Left lung (tissue), 14 donors: ENCODE data around the gene NRBF2. TPM values are rescaled to one million over a fixed set of nuclear protein-coding genes. Genes with fewer than 3 reads are reported as not detected.
"Not testable (repeated sequence)": the region's sequence is repeated elsewhere in the genome, so short reads cannot be mapped to it uniquely, and the experiment has no call there.

Experiments used
- ATAC-seq: fragments of 200-7000 bp; cut with Tn5 transposase; one replicate; pipeline ENCODE4 v1.9.1; 2020; ENCODE audit warnings: moderate library complexity
- DNase-seq, 4 donors: peaks; one replicate each; pipeline ENCODE4 v3.0.0-alpha.2; 2013 to 2020
- H3K27ac ChIP-seq, 2 donors: fragments of 200-600 bp; sonication (generic) in 1 of 2; one replicate each; pipeline versions ENCODE4 v1.5.0 to v1.8.0; 2020 to 2021
- H3K27me3 ChIP-seq, 2 donors: fragments of 200-600 bp; sonication (generic) in 1 of 2; one replicate each; pipeline versions ENCODE4 v1.5.0 to v1.8.0; 2020 to 2021
- H3K36me3 ChIP-seq, 2 donors: fragments of 200-600 bp; sonication (generic) in 1 of 2; one replicate each; pipeline versions ENCODE4 v1.5.0 to v1.8.0; 2020 to 2021
- H3K4me1 ChIP-seq, 2 donors: fragments of 200-600 bp; one replicate each; pipeline ENCODE4 v1.8.0; 2021
- H3K4me3 ChIP-seq, 2 donors: fragments of 200-600 bp; sonication (generic) in 1 of 2; one replicate each; pipeline versions ENCODE4 v1.5.0 to v1.8.0; 2020 to 2021; ENCODE audit warnings: mild to moderate bottlenecking in 1 of 2
- H3K9me3 ChIP-seq, 2 donors: fragments of 200-600 bp; sonication (generic) in 1 of 2; one replicate each; pipeline versions ENCODE4 v1.5.0 to v1.8.0; 2020 to 2021
- intact Hi-C, 2 donors: fragments of 100-400 bp; cut with DNase I; formaldehyde crosslinking; loops; one replicate each; pipeline versions ENCODE4 v1.11.2 to v1.14.2; 2022
- long read RNA-seq, 12 donors: library from polyadenylated mRNA in 2 of 12; unstranded in 2 of 12; transcript quantifications; one replicate each; pipeline ENCODE4 v2.0.0 and lab custom pipeline, GENCODE V29; 2019 to 2026
- polyA plus RNA-seq, 6 donors: library from polyadenylated mRNA; unstranded; fragments of 120-200 nt; gene quantifications; one replicate each; pipeline ENCODE4 v1.2.1, GENCODE V29; 2013; ENCODE audit not compliant: insufficient read length in 6 of 6
- total RNA-seq, 2 donors: library from RNA; stranded (reverse); fragmentation: NEBNext Ultra II Directional; extraction: Animal tissue kit (Norgen Biotek cat#: 25700); gene quantifications; one replicate each; pipeline ENCODE4 v1.2.1, GENCODE V29; 2021
- TF ChIP-seq, protein P1 (sequence below), 2 donors: fragments of 200-600 bp; sonication (generic) in 1 of 2; IDR thresholded peaks; one replicate each; pipeline versions ENCODE4 v1.5.0 to v1.8.0; 2021; ENCODE audit warnings: antibody characterized with exemption in 2 of 2
- donor health status: DM: no; HTN: yes; CAD: no.
- donor health status: DM: no; HTN: no; CAD: no.

Gene NRBF2
- total RNA-seq = 10 to 100 TPM; 19.0 to 24.1 TPM
- 10 to 100 TPM; 20.4 to 22.5 (median 22.0) TPM for polyA plus RNA-seq
- long read RNA-seq, donor 1, transcript NRBF2-201 (4 exons, 1,853 nt) = major isoform, 18 of 18 reads
- long read RNA-seq, donor 1, partial matches to known transcripts = 0 of 18 reads
- long read RNA-seq, donor 1, other reads (novel, unspliced or antisense) = 0 of 18 reads
- long read RNA-seq, donor 2, transcript NRBF2-201 (4 exons, 1,853 nt) = major isoform, 18 of 19 reads
- long read RNA-seq, donor 2, partial matches to known transcripts = 0 of 19 reads
- long read RNA-seq, donor 2, other reads (novel, unspliced or antisense) = 0 of 19 reads
- long read RNA-seq, donor 3, transcript NRBF2-201 (4 exons, 1,853 nt) = major isoform, 20 of 20 reads
- long read RNA-seq, donor 3, partial matches to known transcripts = 0 of 20 reads
- long read RNA-seq, donor 3, other reads (novel, unspliced or antisense) = 0 of 20 reads
- long read RNA-seq, donor 4, transcript NRBF2-201 (4 exons, 1,853 nt) = major isoform, 20 of 23 reads
- long read RNA-seq, donor 4, partial matches to known transcripts = 0 of 23 reads
- long read RNA-seq, donor 4, other reads (novel, unspliced or antisense) = 3 of 23 reads
- long read RNA-seq, donor 5, transcript NRBF2-201 (4 exons, 1,853 nt) = major isoform, 11 of 11 reads
- long read RNA-seq, donor 5, partial matches to known transcripts = 0 of 11 reads
- long read RNA-seq, donor 5, other reads (novel, unspliced or antisense) = 0 of 11 reads
- long read RNA-seq, donor 6, transcript NRBF2-201 (4 exons, 1,853 nt) = major isoform, 17 of 17 reads
- long read RNA-seq, donor 6, partial matches to known transcripts = 0 of 17 reads
- long read RNA-seq, donor 6, other reads (novel, unspliced or antisense) = 0 of 17 reads
- long read RNA-seq, donor 7, transcript NRBF2-201 (4 exons, 1,853 nt) = major isoform, 13 of 13 reads
- long read RNA-seq, donor 7, partial matches to known transcripts = 0 of 13 reads
- long read RNA-seq, donor 7, other reads (novel, unspliced or antisense) = 0 of 13 reads
- long read RNA-seq, donor 8, transcript NRBF2-201 (4 exons, 1,853 nt) = major isoform, 12 of 12 reads
- long read RNA-seq, donor 8, partial matches to known transcripts = 0 of 12 reads
- long read RNA-seq, donor 8, other reads (novel, unspliced or antisense) = 0 of 12 reads
- long read RNA-seq, donor 9 = 0 reads
- long read RNA-seq, donor 10, transcript NRBF2-201 (4 exons, 1,853 nt) = major isoform, 14 of 16 reads
- long read RNA-seq, donor 10, partial matches to known transcripts = 0 of 16 reads
- long read RNA-seq, donor 10, other reads (novel, unspliced or antisense) = 2 of 16 reads
- long read RNA-seq, donor 11, transcript NRBF2-201 (4 exons, 1,853 nt) = major isoform, 17 of 17 reads
- long read RNA-seq, donor 11, partial matches to known transcripts = 0 of 17 reads
- long read RNA-seq, donor 11, other reads (novel, unspliced or antisense) = 0 of 17 reads
- long read RNA-seq, donor 12, transcript NRBF2-201 (4 exons, 1,853 nt) = major isoform, 14 of 14 reads
- long read RNA-seq, donor 12, partial matches to known transcripts = 0 of 14 reads
- long read RNA-seq, donor 12, other reads (novel, unspliced or antisense) = 0 of 14 reads

DNA sequence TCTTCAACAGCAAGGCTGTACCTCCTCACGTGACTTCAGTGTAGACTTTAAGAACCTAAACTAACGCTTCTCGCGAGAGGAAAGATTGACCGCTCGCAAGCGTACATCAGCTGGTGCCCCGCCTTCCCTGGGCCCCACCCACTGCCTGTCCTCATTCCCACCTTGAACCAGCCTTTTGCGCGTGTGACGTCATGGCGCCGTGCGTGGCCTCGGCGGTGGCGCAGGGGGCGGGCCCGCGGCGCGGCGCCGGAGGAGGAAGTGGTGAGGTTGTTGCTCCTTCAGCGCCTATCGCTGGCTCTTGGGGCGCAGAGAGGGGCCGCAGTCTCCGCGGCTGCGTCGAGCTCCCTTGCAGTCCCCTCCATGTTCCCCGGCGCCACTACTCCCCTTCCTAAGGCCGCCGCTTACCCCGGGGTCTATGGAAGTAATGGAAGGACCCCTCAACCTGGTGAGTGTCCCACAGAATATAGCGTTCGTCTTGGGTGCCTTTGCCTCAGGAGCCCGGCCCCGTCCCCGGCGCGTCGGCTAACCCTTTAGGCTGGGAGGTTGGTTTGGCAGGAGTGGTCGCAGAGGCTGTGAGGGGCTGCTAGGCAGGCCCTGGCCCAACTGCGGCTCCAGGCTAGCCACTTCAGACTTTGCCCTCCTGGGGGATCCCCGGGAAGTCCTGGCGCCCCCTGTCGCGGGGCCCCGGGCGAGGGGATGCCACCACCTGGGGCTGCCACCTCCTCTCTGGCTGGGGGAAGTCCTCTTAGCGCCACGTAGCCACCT, at the start of gene NRBF2:
NRBF2 (plus strand) TSS at position 273 of the 765 bp plus-strand sequence; CDS start at position 416, 143 bp downstream.
- no peaks in the 10 kb centered on the region for H3K36me3 ChIP-seq
- DNase-seq = peak; percentile 95 to 99 (median 98)
- peak within 1 kb of the TSS; percentile 94 to 99 for H3K27ac ChIP-seq
- intact Hi-C loops = no loop called here
- peak; percentile 98 for ATAC-seq
- H3K4me1 ChIP-seq = peaks cover 20 to 42% of the 10 kb centered on the region in 2 donors
- TF ChIP-seq, protein P1, sequence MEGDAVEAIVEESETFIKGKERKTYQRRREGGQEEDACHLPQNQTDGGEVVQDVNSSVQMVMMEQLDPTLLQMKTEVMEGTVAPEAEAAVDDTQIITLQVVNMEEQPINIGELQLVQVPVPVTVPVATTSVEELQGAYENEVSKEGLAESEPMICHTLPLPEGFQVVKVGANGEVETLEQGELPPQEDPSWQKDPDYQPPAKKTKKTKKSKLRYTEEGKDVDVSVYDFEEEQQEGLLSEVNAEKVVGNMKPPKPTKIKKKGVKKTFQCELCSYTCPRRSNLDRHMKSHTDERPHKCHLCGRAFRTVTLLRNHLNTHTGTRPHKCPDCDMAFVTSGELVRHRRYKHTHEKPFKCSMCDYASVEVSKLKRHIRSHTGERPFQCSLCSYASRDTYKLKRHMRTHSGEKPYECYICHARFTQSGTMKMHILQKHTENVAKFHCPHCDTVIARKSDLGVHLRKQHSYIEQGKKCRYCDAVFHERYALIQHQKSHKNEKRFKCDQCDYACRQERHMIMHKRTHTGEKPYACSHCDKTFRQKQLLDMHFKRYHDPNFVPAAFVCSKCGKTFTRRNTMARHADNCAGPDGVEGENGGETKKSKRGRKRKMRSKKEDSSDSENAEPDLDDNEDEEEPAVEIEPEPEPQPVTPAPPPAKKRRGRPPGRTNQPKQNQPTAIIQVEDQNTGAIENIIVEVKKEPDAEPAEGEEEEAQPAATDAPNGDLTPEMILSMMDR (IDR thresholded peaks at IDR 0.05) = peak in 1 of 2 donors; percentile 46
- no peaks in the 10 kb centered on the region for H3K27me3 ChIP-seq
- peaks cover 0 to 5% of the 10 kb centered on the region in 2 donors for H3K9me3 ChIP-seq
- H3K4me3 ChIP-seq = peak within 1 kb of the TSS; percentile 63 to 91

DNA sequence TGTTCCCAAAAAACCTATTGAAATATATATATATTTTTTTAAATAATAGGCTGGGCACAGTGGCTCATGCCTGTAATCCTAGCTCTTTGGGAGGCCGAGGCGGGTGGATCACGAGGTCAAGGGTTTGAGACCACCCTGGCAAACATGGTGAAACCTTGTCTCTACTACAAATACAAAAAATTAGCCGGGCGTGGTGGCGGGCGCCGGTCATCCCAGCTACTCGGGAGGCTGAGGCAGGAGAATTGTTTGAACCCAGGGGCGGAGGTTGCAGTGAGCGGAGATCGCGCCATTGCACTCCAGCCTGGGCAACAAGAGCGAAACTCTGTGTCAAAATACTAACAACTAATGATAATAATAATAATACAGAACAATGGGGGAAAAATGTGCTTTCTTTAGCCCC, 49.7 kb upstream of the NRBF2 start:
- ATAC-seq, H3K27me3 ChIP-seq, H3K27ac ChIP-seq, H3K4me1 ChIP-seq, H3K36me3 ChIP-seq, H3K4me3 ChIP-seq, intact Hi-C loops, H3K9me3 ChIP-seq: not testable (repeated sequence)
- DNase-seq = peak in 1 of 4 donors; percentile 43

DNA sequence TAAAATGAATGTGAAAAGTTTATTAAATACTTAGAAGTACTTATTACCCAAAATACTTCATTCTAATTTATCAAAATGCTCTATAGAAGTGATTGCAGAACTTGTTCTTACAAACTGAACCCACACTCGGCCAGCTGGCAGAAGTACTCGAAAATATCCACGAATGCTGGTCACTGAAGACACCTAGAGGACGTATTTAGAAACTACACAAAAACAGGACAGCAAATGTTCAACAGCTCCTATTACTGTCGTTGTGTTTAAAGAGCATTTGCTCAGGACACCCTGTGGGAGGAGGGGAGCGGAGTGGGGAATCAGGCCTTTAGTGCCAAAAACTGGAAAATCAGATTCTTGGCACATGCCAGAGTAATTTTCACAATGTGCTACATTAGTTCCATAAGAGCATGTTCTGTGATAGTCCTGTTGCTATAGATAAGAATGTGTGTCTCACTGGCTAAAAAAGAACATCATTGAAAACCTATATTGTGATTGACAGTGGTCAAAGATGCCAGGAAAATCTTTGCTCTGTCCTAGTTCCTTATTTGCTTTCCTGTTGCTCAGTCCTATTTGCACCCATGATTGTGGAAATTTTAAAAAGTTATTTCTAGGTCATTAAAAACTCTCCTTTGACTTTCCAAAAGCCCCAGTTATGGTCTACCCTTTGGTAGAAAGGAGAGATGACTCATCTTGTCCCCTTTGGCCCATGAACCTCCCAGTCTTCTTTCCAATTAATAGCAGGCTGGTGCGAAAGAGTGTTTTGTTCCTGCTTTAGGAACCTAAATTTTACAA, 49.0 kb upstream of the NRBF2 start:
- H3K4me3 ChIP-seq = no peak overlapping the region
- intact Hi-C loops = no loop called here
- peak in 2 of 4 donors; percentile 64 to 86 for DNase-seq

DNA sequence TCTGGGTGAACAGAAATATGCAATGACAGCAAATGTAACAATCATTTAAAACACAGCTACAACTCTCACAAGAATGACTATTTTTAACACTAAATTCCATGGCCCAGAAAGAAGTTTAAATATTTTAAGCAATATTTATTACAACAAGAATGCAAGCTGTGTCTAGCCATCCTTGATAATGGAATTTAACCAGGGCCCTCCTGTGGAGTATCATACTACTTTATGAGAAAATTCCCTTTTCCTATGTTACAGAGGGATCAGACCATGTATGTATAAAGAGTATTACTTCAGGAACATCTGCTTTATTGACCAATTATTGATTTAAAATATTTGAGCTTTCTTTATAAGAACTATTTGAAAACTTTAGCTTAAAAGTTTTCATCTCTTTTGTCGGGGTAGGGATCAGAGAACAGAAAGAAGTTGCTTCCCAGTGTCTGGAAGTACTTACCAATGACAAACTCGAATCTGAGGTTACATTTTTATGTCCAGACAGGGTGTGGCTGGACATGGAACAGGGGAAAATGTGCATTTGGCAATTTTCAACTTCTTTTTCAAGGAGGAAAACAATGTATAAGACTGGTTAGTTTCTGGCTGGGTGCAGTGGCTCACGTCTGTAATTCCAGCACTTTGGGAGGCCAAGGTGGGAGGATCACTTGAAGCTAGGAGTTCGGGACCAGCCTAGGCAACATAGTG, 48.3 kb upstream of the NRBF2 start:
- DNase-seq (no peak), ATAC-seq (peak; percentile 15)
- no peak overlapping the region for H3K4me3 ChIP-seq
- intact Hi-C loops = no loop called here
- H3K27ac ChIP-seq = no peak overlapping the region
- no peaks in the 10 kb centered on the region for H3K4me1 ChIP-seq
- peaks cover 0 to 4% of the 10 kb centered on the region in 2 donors for H3K27me3 ChIP-seq
- TF ChIP-seq, protein P1 (IDR thresholded peaks at IDR 0.05) = no peak
- no peaks in the 10 kb centered on the region for H3K9me3 ChIP-seq
- no peaks in the 10 kb centered on the region for H3K36me3 ChIP-seq

More for the DNA sequence above, 49.0 kb upstream of the NRBF2 start:
- TF ChIP-seq, protein P1 (IDR thresholded peaks at IDR 0.05) = peak; percentile 57 to 60
- H3K36me3 ChIP-seq = no peaks in the 10 kb centered on the region
- no peaks in the 10 kb centered on the region for H3K4me1 ChIP-seq
- ATAC-seq = peak; percentile 98
- peaks cover 0 to 4% of the 10 kb centered on the region in 2 donors for H3K27me3 ChIP-seq
- no peaks in the 10 kb centered on the region for H3K9me3 ChIP-seq
- no peak overlapping the region for H3K27ac ChIP-seq
